NCI-H2029 (cell line): Measurements from ENCODE around the gene ARHGAP26.
A peak's percentile ranks its signal among the peaks of the same experiment; 100 is the strongest.

Experiments used
- DNase-seq: peaks from one replicate; lab custom pipeline; 2025; lab: John Stamatoyannopoulos, UW

The ARHGAP26 gene

DNA sequence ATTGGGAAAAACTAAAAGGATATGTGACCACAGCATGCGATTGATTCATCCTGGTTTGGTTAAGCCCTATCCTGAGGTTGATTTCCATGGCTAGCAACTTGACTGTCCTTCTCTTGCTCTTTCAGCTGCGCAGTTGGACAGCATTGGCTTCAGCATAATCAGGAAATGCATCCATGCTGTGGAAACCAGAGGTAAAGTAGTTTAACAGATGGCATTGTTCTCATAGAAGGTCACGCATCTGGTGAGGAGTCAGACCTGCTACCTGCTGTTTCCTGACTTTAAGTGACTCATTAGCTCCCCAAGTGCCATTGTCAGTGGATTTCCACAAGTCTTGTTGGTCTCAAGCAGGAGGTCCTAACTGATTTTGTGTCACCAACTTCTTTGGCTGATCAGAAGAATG, 266.9 kb downstream of the ARHGAP26 start:
- DNase-seq = no peak

DNA sequence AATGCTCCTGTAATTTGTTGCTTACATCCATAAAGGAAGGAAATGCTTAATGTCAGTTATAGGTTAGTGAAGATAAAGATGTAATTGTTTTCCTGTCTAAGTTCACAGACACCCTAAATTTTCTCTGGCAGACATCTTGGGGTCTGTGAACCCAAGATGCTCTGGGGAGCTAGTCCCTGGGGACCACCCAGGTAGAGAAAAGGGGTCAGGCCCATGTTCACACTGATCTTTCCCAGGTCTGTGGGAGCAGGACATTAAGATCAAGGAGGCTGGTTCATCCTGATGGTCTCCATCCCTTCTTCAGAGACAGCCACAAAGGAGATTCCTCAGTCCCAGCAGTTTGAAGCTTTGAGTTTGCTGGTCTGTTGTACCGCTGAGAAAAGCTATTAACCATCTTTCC, 267.5 kb downstream of the ARHGAP26 start:
- DNase-seq = no peak

- DNase-seq = no peak
Observed at GRCh38 chr5:143040622-143041021, 270.4 kb downstream of the ARHGAP26 start.

GRCh38 chr5:143041461-143041860, 271.3 kb downstream of the ARHGAP26 start:
- DNase-seq = no peak

- peak; percentile 23 for DNase-seq
Observed at GRCh38 chr5:143041972-143042770, 272.0 kb downstream of the ARHGAP26 start.

GRCh38 chr5:143044265-143044664, 274.1 kb downstream of the ARHGAP26 start:
- no peak for DNase-seq

- no peak for DNase-seq
Observed at GRCh38 chr5:143045062-143045461, 274.9 kb downstream of the ARHGAP26 start.

GRCh38 chr5:143046314-143046713, 276.1 kb downstream of the ARHGAP26 start:
- no peak for DNase-seq

DNA sequence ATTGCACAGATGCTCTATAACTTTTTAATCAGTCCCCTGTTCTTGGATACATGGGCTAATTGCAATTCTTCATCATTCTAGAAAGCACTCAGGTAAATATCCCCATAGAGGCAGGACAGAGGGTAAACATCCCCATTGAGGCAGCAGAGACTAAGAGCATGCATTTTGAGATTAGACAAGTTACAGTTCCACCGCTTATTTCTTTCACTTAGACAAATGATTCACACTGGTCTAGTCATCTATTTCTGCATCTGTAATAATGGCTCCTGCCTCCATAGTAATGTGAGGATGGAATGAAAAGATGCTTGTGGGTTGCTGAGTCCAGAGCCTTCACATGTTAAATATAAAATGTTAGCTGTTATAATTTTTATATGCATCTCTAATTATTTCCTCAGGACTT, 276.9 kb downstream of the ARHGAP26 start:
- no peak for DNase-seq

DNA sequence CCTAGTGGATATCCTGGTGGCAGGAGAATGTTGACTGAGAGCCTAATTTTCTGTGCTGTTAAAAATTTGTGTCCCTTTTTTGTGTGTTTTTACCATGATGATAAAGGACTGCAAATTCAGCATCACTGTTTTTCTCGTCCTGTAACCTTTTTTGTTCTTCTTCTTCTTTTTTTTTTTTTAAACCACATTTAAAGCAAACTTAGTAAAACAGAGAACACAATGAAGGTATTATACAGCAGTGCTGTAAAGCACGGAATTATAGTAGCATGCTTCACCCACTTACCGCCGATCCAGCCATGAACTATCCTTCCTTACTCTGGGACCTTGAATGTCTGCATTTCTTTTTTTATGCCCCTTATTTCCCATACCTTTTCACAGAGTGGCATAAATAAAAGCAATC, 280.0 kb downstream of the ARHGAP26 start:
- no peak for DNase-seq

DNA sequence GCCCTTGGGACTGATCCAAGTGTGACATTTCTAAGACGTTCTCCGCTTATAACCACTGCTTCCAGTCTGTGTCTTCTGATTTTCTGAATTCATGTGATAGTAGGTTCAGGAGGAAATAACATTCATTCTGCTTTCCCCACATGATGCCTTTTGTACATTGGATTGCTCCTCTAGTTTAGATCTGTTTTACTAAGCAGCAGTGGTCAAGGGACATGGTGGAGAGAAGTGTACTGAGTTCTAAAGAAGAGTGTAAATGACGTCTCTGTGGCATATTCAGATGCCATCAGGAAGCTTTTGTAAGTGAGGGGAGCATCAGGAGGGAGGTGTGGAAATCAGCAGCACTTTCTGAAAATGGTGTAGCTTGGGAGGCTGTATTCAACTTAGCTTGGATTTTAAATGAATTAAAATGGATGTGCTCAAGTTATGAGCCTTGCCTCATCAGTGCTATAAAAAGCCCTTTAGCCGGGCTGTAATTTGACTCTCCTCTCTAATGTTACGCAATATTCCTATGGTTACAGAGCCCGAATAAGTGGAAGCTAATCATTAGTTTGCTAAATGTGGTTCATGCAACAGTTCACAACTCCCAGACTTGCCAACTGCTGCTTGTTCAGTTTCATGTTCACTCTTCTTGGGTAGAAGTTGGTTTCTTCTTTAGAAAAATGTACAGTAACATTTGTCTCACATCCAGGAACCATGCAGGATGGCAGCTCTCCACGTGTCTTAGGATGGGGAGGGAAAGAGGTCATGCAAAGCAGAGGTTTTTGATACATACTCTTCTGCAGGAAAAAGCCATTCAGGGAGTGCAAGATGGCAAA, 281.3 kb downstream of the ARHGAP26 start:
- peak; percentile 75 for DNase-seq

DNA sequence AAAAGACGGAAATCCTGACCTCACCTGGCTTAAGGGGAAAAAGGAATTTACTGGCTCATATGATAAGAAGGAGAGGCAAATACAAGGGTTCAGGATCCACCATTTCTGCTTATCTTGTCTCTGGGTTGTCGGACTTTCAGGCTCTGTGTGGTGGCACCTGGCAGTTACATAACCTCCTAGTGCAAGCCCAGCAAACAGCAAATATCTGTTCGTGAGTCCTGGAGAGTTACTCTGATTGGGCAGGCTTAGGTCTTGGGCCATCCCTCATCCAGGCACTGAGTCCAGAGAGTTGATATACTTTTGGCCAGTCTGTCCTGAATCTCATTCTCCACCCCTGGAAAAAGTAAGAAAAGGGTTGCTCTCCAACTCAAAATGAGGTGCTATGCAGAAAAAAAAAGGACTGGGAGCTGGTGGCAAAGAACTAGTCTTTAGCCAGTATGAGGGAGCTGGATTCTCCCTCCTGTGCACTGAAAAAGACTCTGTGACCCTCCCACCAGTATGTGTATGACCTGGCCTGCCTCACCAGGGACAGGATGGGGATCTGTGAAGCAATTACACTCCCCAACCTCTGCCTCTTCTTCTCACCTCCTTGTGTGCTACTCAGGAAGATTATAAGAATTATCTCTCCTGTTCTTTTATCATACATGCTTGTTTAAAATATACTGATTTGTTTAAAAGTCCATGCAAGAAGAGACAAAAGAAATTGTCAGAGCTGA, 282.9 kb downstream of the ARHGAP26 start:
- DNase-seq = no peak

GRCh38 chr5:143053780-143054179, 283.6 kb downstream of the ARHGAP26 start:
- DNase-seq = no peak

- DNase-seq = no peak
Observed at GRCh38 chr5:143054480-143054941, 284.3 kb downstream of the ARHGAP26 start.

DNA sequence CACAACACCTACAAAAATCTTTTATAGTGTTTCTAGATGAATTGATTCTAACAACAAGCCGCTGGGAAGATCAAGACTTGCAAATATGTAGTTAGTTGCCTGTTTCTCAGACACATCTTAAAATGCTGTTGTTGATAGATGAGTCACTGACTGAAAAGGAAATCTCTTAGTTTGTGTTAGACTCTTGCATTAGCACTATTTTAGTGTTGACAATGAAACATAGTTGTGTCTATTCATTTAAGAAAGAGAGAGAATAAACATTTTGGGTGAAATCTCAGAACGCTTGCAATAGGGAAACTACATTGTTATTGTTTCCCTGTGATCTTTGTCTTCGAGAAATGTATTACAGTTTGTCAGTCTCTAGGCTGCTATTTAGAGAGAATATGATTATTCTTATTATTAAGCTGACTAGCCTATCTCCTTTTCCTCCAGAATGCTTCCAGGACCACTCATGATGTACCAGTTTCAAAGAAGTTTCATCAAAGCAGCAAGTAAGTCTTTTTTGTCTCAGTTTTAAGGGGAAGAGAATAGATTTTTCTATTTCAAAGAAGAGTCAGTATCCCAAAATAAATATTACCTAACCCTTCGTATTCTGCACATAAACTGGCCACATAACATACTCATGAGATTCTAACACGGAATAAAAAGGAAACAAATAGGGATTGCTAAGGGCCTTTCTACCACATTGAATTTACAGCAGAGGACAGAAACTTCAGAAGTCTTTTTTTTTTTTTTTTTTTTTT, 285.6 kb downstream of the ARHGAP26 start:
- no peak for DNase-seq

DNA sequence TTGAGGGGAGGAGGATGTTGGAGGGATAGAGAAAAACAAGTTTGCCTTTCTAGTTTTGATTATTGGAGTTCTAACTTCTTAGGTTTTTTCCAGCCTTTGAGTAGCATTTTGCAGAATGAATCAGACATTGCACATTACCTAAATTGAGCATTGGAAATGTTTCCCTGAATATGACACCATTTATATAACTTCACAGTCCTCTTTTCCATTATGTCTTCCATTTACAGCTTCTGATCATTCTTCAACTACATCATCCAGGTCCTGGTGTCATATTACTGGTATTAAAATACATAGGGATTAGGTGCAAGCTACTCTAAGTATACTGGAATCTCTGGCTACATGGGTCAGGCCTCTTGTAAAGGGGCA, 286.1 kb downstream of the ARHGAP26 start:
- peak; percentile 2 for DNase-seq

DNA sequence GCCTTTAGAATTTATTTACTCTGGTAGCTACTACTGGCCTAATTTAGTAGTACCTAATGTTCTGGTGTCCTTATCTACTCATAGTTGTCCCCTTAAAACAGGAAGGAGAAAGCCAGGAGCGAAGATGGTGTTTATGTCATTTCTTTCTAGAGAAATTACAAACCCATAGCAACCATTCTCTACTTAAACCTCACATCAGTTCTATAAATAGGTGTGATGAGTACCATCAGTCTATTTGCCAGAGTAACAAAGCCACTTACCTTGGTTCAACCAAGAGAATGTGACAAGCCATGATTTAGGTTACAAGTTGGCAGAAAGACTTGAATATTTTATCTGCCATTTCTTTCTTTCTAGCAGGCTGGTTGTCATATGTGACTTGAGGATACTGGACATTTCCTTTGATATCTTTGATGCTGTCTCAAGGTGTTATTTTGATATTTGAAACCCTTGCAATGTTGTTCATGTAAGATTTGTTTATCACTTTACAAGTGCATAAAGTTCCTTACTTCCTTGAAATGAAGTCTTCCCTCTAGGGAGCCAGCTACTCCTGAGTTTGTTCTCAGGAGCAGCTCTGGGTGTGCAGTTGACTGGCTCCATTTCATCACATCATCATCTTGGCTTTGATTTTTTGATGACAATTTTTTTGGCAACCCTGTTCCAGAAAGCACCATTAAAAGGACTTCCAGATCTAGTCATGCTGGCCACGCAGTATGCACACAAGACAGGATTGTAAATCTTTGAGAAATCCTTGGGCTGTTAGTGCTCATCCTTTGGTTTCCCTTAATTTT, 286.8 kb downstream of the ARHGAP26 start:
- DNase-seq = no peak

DNA sequence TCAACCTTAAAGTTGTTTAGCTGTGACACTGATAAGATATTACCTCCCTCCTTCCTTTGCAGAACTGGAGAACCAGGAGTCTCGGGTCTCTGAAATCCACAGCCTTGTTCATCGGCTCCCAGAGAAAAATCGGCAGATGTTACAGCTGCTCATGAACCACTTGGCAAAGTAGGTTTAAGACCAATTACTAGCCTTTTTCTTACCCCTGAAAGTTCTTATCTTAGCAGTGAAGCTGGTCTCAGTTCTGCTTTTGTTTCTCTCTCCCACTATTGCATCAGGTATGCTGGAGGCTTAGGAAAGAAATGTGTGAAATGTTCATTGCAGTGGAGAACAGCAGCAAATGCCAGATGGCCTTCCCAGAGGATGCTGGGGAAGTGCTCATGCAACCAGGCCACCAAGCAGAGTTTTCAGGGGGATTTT, 287.4 kb downstream of the ARHGAP26 start:
- DNase-seq = no peak

DNA sequence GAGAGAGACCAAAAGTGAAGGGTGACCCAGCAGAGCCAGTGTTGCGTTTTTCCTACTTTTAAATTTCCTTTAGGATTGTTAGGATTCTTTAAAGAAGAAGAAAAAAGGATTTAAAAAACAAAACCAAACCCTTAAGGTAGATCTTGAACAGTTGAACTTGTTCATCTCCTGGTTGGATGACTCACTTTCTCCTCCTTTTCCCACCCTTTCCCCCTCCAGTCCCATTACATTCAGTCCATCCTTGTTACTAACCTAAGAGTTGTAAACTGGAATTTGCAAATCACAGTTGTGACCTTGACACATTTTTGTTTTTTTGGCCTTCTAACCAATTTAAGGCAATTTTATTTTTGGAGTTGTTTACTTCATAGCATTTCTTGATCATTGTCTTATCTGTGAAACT, 289.2 kb downstream of the ARHGAP26 start:
- DNase-seq = no peak

DNA sequence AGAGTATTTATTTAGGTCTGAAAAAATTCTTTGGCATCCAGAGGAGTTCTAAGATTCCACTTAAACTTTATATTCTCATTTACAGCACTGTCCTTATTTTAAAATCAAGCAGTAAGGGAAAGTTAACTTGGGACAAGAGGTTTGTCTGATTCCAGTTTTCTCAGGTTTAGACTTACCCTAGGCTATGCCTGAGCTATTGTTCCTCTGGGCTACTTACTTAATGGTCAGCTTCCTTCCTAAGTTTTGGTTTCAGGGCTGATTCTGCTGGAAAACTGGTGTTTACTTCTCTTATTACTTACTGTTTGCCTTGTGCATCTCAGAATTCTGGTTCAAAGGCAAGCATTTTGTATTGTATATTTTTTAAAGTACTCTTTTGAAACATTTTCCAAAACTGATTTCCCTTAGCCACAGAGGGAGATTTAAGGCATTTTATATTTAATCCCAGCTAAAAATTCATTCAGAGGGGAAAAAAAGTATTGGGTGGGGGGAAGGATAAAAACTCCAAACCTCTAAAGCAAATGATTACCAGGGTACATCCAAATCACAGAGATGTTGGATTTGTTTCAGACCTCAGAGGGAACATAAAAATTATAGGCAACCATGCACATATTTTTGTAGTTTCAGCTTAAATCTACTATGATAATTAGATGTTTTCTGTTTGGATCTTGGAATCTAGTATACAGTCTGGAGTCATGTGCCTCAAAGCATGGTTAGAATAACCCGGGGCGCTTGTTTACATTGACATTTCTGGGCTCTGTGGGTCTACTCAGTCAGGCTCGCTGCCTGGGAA, 290.0 kb downstream of the ARHGAP26 start:
- DNase-seq = no peak
